Gastrocnemius medialis (tissue), 4 donors: ENCODE results near the gene LRCH1. TPM values are rescaled to one million over a fixed set of nuclear protein-coding genes. Genes with fewer than 3 reads are reported as not detected.
A peak's percentile ranks its signal among the peaks of the same experiment; 100 is the strongest.

Experiments used
- ATAC-seq, 2 donors: fragments of 150-250 bp; one replicate each; pipeline ENCODE4 v1.9.1; 2016
- DNase-seq, 2 donors: peaks; one replicate each; pipeline ENCODE4 v3.0.0-alpha.2; 2019
- H3K27ac ChIP-seq, 4 donors: fragments of 200-600 bp; sonication (generic); 1 replicate in 1 of 4; 2 replicates in 3 of 4; pipeline ENCODE4 v1.5.1; 2016 to 2018; ENCODE audit warnings: mild to moderate bottlenecking in 2 of 4, moderate library complexity in 1 of 4
- H3K27me3 ChIP-seq, 3 donors: fragments of 200-600 bp; sonication (generic) in 2 of 3; 1 replicate in 1 of 3; 2 replicates in 2 of 3; pipeline versions ENCODE4 v1.5.1 to v1.6.0; 2016 to 2019; ENCODE audit warnings: mild to moderate bottlenecking in 1 of 3, moderate library complexity in 1 of 3
- H3K36me3 ChIP-seq, 2 donors: fragments of 200-600 bp; sonication (generic) in 1 of 2; one replicate each; pipeline ENCODE4 v1.5.1; 2017 to 2018
- H3K4me1 ChIP-seq, 2 donors: fragments of 200-600 bp; sonication (generic) in 1 of 2; one replicate each; pipeline ENCODE4 v1.5.1; 2016 to 2017; ENCODE audit warnings: mild to moderate bottlenecking in 2 of 2
- H3K4me3 ChIP-seq, 4 donors: fragments of 200-600 bp; sonication (generic) in 3 of 4; 1 replicate in 1 of 4; 2 replicates in 3 of 4; pipeline ENCODE4 v1.5.1; 2016 to 2019; ENCODE audit warnings: mild to moderate bottlenecking in 2 of 4
- H3K9me3 ChIP-seq, 3 donors: fragments of 200-600 bp; sonication (generic) in 2 of 3; 1 replicate in 1 of 3; 2 replicates in 2 of 3; pipeline ENCODE4 v1.5.1; 2016 to 2019
- POLR2A ChIP-seq, 2 donors: fragments of 450-650 bp; IDR thresholded peaks; one replicate each; pipeline ENCODE4 v1.6.1; 2017; ENCODE audit warnings: antibody characterized with exemption in 2 of 2, mild to moderate bottlenecking in 2 of 2, moderate library complexity in 2 of 2
- in situ Hi-C, 4 donors: fragments of 200-750 bp; cut with MboI; loops; one replicate each; pipeline versions ENCODE4 v1.15.0 to v1.8.0; 2017; ENCODE audit warnings: low sequenced_read_pairs in 4 of 4
- intact Hi-C: fragments of 100-400 bp; cut with DNase I; formaldehyde crosslinking; loops from one replicate; pipeline ENCODE4 v1.15.1; 2023; ENCODE audit warnings: low total_unique reads
- total RNA-seq, 4 donors: library from RNA; depleted of rRNA; stranded (reverse); fragments of >200 nt; gene quantifications; one replicate each; pipeline versions ENCODE4 v1.1.0 to v1.2.3, GENCODE V29; 2016
- TF ChIP-seq, protein P1 (sequence below), 5 experiments: fragments of 450-650 bp in 3 of 5; fragments of 200-600 bp in 2 of 5; sonication (generic) in 2 of 5; IDR thresholded peaks in 4 of 5; conservative IDR thresholded peaks in 1 of 5; 1 replicate in 4 of 5; 2 replicates in 1 of 5; pipeline ENCODE4 v1.5.1; 2016 to 2019; ENCODE audit warnings: antibody characterized with exemption in 5 of 5, mild to moderate bottlenecking in 3 of 5, moderate library complexity in 3 of 5

The LRCH1 gene
- total RNA-seq, 4 donors from 2014 or later, result 3.4 to 5.0 (median 3.9) TPM

DNA sequence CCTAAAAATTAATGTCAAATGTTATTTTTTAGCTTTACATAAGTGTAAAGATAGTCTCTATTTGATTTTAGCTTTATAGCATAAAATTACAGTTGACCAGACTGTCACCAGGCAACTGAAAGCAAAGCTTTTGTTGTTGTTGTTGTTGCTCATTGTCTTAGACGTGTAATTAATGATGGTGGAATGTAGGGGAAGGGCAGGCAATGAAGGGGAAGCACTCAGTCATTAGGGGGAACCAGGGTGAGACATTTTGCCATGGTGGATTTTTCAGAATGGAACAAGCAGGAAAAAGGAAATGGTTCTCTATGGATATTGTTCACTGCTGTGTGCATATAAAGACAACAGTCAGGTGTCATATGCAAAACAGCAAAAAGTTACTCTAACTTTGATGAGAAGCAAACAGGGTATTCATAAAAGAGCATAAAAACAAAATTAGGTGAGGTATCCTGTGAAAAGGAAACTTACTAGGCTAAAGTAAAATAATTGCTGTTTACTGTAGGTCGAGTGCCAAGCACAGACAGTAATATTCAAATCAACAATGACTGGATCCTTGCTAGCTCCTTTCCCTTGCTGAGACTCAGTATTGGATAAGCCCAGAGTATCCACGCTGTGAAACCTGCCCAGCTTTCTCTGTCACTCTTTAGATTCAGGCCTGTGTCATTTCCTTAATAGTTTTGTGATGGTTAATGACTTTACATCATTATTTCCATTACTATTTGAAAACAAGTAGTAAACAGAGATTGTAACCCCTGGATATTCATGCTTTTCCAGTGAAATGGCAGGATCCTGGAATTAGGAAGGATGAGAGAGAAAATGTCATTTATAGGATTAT lies 110.5 kb downstream of the LRCH1 start:
- TF ChIP-seq, protein P1, sequence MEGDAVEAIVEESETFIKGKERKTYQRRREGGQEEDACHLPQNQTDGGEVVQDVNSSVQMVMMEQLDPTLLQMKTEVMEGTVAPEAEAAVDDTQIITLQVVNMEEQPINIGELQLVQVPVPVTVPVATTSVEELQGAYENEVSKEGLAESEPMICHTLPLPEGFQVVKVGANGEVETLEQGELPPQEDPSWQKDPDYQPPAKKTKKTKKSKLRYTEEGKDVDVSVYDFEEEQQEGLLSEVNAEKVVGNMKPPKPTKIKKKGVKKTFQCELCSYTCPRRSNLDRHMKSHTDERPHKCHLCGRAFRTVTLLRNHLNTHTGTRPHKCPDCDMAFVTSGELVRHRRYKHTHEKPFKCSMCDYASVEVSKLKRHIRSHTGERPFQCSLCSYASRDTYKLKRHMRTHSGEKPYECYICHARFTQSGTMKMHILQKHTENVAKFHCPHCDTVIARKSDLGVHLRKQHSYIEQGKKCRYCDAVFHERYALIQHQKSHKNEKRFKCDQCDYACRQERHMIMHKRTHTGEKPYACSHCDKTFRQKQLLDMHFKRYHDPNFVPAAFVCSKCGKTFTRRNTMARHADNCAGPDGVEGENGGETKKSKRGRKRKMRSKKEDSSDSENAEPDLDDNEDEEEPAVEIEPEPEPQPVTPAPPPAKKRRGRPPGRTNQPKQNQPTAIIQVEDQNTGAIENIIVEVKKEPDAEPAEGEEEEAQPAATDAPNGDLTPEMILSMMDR (IDR thresholded peaks at IDR 0.05 in 4 of 5, conservative IDR thresholded peaks at IDR 0.05 in 1 of 5), result no peak
- no peak for TF ChIP-seq POLR2A (IDR thresholded peaks at IDR 0.05)
- Histone ChIP-seq H3K27ac (peak overlapping the region in 1 of 4 donors; percentile 9), H3K36me3 (no peaks in the 10 kb centered on the region), H3K9me3 (no peaks in the 10 kb centered on the region), H3K4me3 (no peak overlapping the region), H3K27me3 (no peaks in the 10 kb centered on the region), H3K4me1 (peaks cover 25 to 37% of the 10 kb centered on the region in 2 donors)
- DNase-seq, result no peak
- in situ Hi-C loops, result no loop called here
- intact Hi-C loops, result no loop called here
- ATAC-seq, result no peak

DNA sequence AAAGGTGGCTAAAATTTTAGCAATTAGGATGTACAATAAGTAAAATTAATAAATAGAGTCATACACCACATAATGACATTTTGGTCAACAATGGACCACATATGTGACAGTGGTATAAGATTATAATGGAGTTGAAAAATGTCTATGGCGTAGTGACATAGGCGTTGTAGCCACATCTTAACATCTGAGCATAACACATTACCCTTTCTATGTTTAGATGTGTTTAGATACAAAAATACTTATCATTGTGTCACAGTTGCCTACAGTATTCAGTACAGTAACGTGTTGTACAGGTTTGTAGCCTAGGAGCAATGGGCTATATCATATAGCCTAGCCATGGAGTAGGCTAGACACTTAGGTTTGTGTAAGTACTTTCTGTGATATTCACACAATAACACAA lies 111.2 kb downstream of the LRCH1 start:
- peaks cover 25 to 37% of the 10 kb centered on the region in 2 donors for H3K4me1 ChIP-seq
- H3K27me3 ChIP-seq, result no peaks in the 10 kb centered on the region
- intact Hi-C loops (no loop called here), in situ Hi-C loops (no loop called here)
- no peak overlapping the region for H3K4me3 ChIP-seq
- H3K27ac ChIP-seq, result peak overlapping the region in 1 of 4 donors; percentile 6
- H3K36me3 ChIP-seq, result no peaks in the 10 kb centered on the region
- no peak for DNase-seq
- no peak for ATAC-seq
- H3K9me3 ChIP-seq, result no peaks in the 10 kb centered on the region
- no peak for TF ChIP-seq POLR2A (IDR thresholded peaks at IDR 0.05)
- TF ChIP-seq, protein P1 (IDR thresholded peaks at IDR 0.05 in 4 of 5, conservative IDR thresholded peaks at IDR 0.05 in 1 of 5), result no peak

DNA sequence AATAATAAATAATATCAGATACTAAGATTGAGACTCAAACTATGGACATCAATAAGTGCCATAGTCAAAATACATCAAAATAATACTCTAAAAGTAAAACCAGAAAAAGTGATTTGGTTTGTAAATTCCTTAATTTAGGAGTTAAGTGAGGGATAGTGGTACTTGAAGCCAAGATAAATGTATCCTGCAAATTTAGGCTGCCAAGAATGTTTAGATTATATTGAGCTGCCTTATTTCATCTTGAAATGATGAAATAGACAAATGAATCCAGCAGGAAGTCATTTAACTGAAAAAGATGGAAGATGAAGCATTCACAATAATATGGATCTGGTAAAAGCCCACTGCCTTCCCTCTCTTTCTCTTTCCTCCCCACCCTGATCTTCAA lies 112.3 kb downstream of the LRCH1 start:
- in situ Hi-C loops, result no loop called here
- intact Hi-C loops, result no loop called here
- Histone ChIP-seq H3K4me3 (no peak overlapping the region), H3K27ac (peak overlapping the region in 2 of 4 donors; percentile 47 to 56), H3K36me3 (no peaks in the 10 kb centered on the region), H3K4me1 (peaks cover 25 to 31% of the 10 kb centered on the region in 2 donors), H3K9me3 (no peaks in the 10 kb centered on the region), H3K27me3 (no peaks in the 10 kb centered on the region)
- no peak for DNase-seq
- ATAC-seq, result no peak
- TF ChIP-seq, protein P1 (IDR thresholded peaks at IDR 0.05 in 4 of 5, conservative IDR thresholded peaks at IDR 0.05 in 1 of 5), result no peak
- no peak for TF ChIP-seq POLR2A (IDR thresholded peaks at IDR 0.05)

DNA sequence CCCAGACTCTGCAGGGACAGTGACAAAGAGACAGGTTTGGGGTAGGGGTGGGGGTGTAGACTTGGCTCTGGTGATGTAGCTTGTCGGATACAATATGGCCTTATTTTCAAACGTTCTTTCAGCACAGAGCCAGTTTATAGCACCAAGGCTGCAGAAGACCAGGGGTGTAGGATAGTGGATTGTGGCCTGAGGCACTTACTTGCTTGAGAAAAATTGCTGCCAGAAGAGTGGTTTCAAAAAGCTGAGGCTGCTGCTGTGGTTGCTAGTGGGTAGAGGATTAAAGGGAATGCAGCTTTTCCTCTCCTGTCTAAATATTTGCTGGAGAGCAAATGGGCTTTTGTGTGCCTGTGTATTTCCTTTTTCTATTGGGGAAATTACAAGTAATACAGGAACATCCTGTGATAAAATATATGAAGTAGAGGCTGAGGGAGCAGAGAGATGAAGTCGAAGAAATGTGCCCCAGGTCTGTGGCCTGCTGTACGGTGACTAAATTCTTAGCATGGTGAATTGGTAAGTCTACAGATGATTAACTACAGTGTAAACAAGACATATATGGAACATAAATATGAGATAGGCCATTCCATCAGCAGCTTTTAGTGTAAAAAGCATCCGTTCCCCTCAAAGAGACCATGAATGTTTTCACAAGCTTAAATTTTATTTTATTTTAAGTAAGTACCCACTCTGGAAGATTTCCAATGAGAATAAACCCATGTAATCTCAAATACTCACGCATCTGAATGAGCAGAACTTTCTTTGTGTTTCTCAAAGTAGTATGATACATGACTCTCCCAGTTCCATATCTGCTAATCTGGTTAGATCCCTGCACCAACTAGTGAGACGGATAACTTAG lies 112.9 kb downstream of the LRCH1 start:
- Histone ChIP-seq H3K4me1 (peaks cover 25 to 31% of the 10 kb centered on the region in 2 donors), H3K36me3 (no peaks in the 10 kb centered on the region), H3K27me3 (no peaks in the 10 kb centered on the region), H3K9me3 (no peaks in the 10 kb centered on the region), H3K4me3 (no peak overlapping the region), H3K27ac (peak overlapping the region in 3 of 4 donors; percentile 18 to 56 (median 47))
- ATAC-seq (no peak), DNase-seq (no peak)
- in situ Hi-C loops (no loop called here), intact Hi-C loops (no loop called here)
- TF ChIP-seq, protein P1 (IDR thresholded peaks at IDR 0.05 in 4 of 5, conservative IDR thresholded peaks at IDR 0.05 in 1 of 5), result no peak
- no peak for TF ChIP-seq POLR2A (IDR thresholded peaks at IDR 0.05)
